ENCODE measurements around the gene LIPM.
"Not testable (repeated sequence)": the region's sequence is repeated elsewhere in the genome, so short reads cannot be mapped to it uniquely, and the experiment has no call there.

Gene LIPM

GRCh38 chr10:88804083-88804812 is 1.7 kb downstream of the LIPM start:
- DNase-seq = no peak

GRCh38 chr10:88805361-88805760 is 2.8 kb downstream of the LIPM start:
- DNase-seq = no peak

GRCh38 chr10:88805924-88806323 is 3.4 kb downstream of the LIPM start:
- DNase-seq = no peak

- no peak for DNase-seq
Observed at GRCh38 chr10:88809621-88810020, 7.1 kb downstream of the LIPM start.

- peak; percentile 18 for DNase-seq
Observed at GRCh38 chr10:88810196-88810961, 7.8 kb downstream of the LIPM start.

- no peak for DNase-seq
Observed at GRCh38 chr10:88813200-88813599, 10.7 kb downstream of the LIPM start.

GRCh38 chr10:88819290-88819689 is 16.8 kb downstream of the LIPM start:
- no peak for DNase-seq

- DNase-seq = no peak
Observed at GRCh38 chr10:88820748-88821401, 18.3 kb downstream of the LIPM start.

GRCh38 chr10:88826388-88826787 is 23.9 kb downstream of the LIPM start:
- no peak for DNase-seq

GRCh38 chr10:88827671-88828070 is 25.1 kb downstream of the LIPM start:
- no peak for DNase-seq

- no peak for DNase-seq
Observed at GRCh38 chr10:88828310-88828709, 25.8 kb downstream of the LIPM start.

- DNase-seq = no peak
Observed at GRCh38 chr10:88830643-88831268, 28.2 kb downstream of the LIPM start.

GRCh38 chr10:88831709-88832108 is 29.2 kb downstream of the LIPM start:
- DNase-seq = peak; percentile 29

- no peak for DNase-seq
Observed at GRCh38 chr10:88832376-88832775, 29.8 kb downstream of the LIPM start.

GRCh38 chr10:88833156-88833555 is 30.6 kb downstream of the LIPM start:
- no peak for DNase-seq

GRCh38 chr10:88833723-88834122 is 31.2 kb downstream of the LIPM start:
- DNase-seq = no peak

- peak; percentile 88 for DNase-seq
Observed at GRCh38 chr10:88835096-88835909, 32.8 kb downstream of the LIPM start.

GRCh38 chr10:88835910-88836221 is 33.3 kb downstream of the LIPM start:
- no peak for DNase-seq

GRCh38 chr10:88837632-88838031 is 35.1 kb downstream of the LIPM start:
- not testable (repeated sequence) for DNase-seq

- no peak for DNase-seq
Observed at GRCh38 chr10:88838766-88839350, 36.3 kb downstream of the LIPM start.

- DNase-seq = no peak
Observed at GRCh38 chr10:88840104-88840503, 37.6 kb downstream of the LIPM start.

- no peak for DNase-seq
Observed at GRCh38 chr10:88840881-88841280, 38.4 kb downstream of the LIPM start.
